ENCODE measurements around the gene CRISP2.

- TF ChIP-seq CTCF (IDR thresholded peaks at IDR 0.05), result no peak
- TF ChIP-seq POLR2AphosphoS5 (IDR thresholded peaks at IDR 0.05), result no peak
These were observed 68.2 kb downstream of the CRISP2 start for GRCh38 chr6:49645139-49645538.

Data from gastroesophageal sphincter (tissue), 3 donors.